ENCODE data around the gene MYO19.
A peak's percentile ranks its signal among the peaks of the same experiment; 100 is the strongest.
"Not testable (repeated sequence)": the region's sequence is repeated elsewhere in the genome, so short reads cannot be mapped to it uniquely, and the experiment has no call there.

The MYO19 gene

GRCh38 chr17:36533935-36534839 is 481 bp downstream of the MYO19 start:
- DNase-seq (ENCODE audit: low read depth in 2 of 2), result peak in 1 of 2 donors; percentile 17

GRCh38 chr17:36532435-36532975 is 2.2 kb downstream of the MYO19 start:
- no peak for DNase-seq (ENCODE audit: low read depth in 2 of 2)

DNA sequence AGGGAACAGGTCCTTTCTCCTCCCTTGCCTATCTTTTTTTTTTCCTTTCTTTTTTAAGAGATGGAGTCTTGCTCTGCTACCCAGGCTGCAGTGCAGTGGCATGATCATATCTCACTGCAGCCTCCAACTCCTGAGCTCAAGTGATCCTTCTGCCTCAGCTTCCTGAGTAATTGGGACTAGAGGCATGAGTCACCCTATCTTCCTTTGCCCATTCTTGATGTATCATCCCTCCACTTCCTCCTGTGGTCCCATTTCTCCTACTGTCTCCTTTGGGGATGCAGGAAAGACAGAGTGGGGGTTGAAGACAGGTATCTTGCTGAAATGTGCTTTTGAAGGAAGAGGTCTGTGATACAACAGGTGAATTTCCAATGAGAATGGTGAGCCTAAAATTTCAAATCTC is 5.5 kb downstream of the MYO19 start:
- DNase-seq (ENCODE audit: low read depth in 2 of 2), result no peak

- DNase-seq (ENCODE audit: low read depth in 2 of 2), result no peak
These were observed 6.9 kb downstream of the MYO19 start for GRCh38 chr17:36527621-36528250.

DNA sequence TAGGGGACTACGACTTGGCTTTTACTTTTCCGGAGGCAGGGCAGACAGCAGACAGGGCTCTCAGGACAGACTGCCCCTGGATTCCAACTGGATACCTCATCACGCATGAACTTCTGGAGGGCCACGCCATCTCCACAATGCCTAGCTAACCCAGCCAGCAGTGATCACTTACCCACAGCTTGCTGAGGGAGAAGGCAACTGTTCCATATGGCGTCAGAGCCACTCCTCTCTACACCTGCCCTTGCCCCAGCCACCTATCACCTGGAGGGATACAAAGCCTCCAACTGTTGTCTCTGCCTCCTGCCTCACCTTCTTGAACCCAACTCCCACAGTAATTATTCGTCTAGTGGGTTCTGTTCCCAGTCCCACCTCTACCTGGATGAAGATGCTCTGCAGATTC is 8.8 kb downstream of the MYO19 start:
- no peak for DNase-seq (ENCODE audit: low read depth in 2 of 2)

DNA sequence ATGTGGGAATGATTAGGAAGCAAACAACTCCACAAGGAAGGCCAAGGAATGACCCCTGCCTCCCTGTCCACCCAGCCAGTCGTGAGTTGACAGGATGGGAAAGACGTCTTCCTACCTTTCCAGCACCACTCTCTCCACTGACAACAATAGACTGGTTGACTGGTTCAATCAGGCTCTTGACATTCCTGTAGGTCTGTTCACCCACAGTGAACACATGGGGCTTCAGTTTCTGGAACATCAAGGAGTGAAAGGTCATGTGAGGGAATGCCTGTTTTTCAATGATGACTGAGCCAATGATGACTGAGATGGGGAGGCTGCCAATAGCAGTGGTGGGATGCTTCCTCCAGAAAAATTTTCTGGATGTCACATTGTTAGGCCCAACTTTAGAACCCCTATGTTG is 9.6 kb downstream of the MYO19 start:
- DNase-seq (ENCODE audit: low read depth in 2 of 2), result no peak

- DNase-seq (ENCODE audit: low read depth in 2 of 2), result no peak
These were observed 10.2 kb downstream of the MYO19 start for GRCh38 chr17:36524428-36524876.

DNA sequence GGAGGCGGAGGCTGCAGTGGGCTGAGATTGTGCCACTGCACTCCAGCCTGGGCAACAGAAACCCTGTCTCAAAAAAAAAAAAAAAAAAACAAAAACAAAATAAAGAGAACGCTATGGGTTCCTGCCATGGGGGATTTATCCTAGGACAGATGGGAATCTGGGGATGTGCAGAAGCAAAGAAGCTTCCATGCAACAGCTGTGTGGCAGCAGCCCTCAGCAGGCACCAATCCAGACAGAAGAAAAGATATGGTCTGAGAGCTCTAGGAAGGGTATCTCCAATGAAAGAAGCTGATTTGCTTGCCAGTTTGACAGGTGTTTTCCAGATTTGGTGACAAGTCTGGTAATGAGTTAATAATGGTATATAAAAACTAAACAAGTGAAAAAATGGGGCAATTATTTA is 11.6 kb downstream of the MYO19 start:
- no peak for DNase-seq (ENCODE audit: low read depth in 2 of 2)

GRCh38 chr17:36515837-36516236 is 18.8 kb downstream of the MYO19 start:
- no peak for DNase-seq (ENCODE audit: low read depth in 2 of 2)

DNA sequence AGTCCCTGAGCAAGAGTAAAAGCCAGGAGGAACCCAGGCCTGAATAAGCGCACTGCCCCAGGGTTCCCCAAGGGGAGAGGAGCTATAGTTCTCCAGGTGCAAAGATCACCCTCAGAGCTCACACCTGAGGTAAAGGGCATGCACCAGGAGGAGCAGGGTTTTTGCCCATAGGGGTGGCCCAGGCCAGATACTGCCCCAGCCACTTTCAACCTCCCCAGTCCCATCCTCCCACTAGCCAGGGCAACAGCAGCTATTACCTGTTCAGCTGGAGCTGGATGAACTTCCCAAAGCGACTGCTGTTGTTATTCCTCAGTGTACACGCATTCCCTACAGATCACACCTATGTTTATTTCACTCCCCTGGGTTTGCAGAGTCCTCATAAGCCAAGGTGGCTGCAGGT is 19.8 kb downstream of the MYO19 start:
- no peak for DNase-seq (ENCODE audit: low read depth in 2 of 2)

DNA sequence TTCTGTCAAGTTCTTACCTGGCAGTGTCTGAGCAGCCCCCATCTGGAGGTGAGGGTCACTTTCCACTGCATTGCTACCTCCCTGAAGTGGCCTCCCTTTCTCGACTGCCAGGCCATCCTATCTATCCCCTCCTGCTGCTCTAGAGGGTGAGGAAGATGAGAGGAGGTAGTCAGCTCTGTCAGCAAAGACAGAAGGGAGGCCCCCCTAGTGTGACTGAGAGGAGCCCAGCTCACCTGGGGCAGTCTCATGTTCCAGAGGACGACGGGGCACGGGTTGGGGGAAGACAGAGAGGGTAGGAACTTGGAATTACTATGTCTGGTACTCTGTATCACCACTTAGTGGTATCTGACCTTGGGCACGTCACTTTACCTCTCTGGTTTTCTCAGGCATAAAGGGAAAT is 22.0 kb downstream of the MYO19 start:
- DNase-seq (ENCODE audit: low read depth in 2 of 2), result no peak

- no peak for DNase-seq (ENCODE audit: low read depth in 2 of 2)
These were observed 23.5 kb downstream of the MYO19 start for GRCh38 chr17:36511216-36511615.

GRCh38 chr17:36510636-36511035 is 24.0 kb downstream of the MYO19 start:
- DNase-seq (ENCODE audit: low read depth in 2 of 2), result no peak

GRCh38 chr17:36509272-36509985 is 25.2 kb downstream of the MYO19 start:
- DNase-seq (ENCODE audit: low read depth in 2 of 2), result no peak

GRCh38 chr17:36508439-36508838 is 26.2 kb downstream of the MYO19 start:
- not testable (repeated sequence) for DNase-seq (ENCODE audit: low read depth in 2 of 2)

DNA sequence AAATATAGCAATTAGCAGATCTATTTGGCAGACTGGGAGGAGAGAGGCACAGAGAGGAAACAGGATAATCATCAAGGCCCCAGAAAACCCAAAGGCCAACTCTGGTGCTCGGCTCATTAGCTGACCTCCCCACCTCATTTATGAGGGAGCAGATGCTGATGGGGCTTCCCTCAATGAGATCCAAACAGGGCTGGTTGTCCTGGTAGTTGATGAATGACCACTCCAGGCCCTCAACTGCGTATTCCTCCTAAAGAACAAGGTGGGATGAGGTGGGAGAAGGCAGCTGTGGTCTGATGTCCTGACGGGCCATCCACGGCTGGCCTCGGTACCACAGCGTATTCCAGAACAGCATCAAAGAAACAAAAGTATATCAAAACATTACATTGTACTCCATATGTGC is 27.4 kb downstream of the MYO19 start:
- no peak for DNase-seq (ENCODE audit: low read depth in 2 of 2)

- no peak for DNase-seq (ENCODE audit: low read depth in 2 of 2)
These were observed 27.8 kb downstream of the MYO19 start for GRCh38 chr17:36506831-36507230.

- DNase-seq (ENCODE audit: low read depth in 2 of 2), result no peak
These were observed 28.3 kb downstream of the MYO19 start for GRCh38 chr17:36506249-36506826.

- no peak for DNase-seq (ENCODE audit: low read depth in 2 of 2)
These were observed 29.5 kb downstream of the MYO19 start for GRCh38 chr17:36505171-36505570.

DNA sequence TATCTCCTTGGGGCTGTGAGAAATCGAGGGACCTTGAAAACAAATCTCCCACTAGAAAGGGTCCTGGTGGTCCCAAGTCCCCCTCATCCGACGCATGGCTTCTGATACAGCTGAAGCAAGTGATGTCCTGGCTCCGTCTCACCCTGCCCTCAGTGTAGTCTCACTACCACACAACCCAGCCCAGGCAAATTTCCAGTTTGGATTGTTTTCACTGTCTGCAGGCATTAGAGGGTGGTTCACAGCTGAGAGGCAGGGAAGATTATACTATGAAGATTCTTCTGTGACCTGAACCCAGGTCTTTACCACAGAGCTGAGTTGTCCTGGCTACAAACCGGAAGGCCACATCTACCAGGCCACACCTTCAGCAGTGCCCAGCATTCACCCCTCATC is 30.5 kb downstream of the MYO19 start:
- DNase-seq (ENCODE audit: low read depth in 2 of 2), result no peak

DNA sequence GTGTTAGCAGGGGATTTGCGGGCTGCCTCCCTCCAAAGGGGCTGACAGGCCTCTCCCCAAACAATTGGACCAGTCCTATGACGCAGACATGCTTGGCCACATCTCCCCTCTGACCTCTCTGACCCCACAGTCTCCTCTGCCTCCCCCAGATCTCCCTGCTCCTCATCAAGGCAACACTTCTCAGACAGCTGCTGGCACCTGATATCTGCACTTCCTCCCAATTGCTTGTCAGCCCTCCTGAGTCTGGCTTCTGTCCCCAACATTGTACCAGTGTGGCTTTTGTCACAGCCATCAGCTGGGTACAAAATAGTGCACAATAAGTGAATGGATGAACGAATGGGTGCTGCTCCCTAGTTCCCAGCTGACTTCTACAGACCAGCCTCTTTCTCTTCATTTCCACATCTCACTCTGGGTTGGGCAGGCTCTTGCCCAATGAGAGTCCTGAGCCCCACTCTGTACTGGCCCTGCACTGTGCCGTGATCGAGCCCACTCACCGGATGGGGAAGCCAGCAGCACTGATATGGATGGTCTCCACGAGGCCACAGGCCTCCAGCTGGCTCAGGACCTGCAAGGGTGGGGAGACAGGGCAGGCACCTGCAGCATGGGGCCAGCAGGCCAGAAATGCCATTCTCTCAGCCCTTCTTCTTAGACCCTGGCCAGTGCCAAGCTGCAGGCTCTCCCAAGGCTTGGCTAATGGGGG is 31.1 kb downstream of the MYO19 start:
- no peak for DNase-seq (ENCODE audit: low read depth in 2 of 2)
